Measurements from ENCODE around the gene MEIS1. TPM values are rescaled to one million over a fixed set of nuclear protein-coding genes. Genes with fewer than 3 reads are reported as not detected.

The MEIS1 gene
- total and polyA plus RNA-seq, 2 of the 8 experiments (the other 6 are each of a cell fraction or from before 2014, with no cell fraction given) = 0.17 to 1.2 TPM

DNA sequence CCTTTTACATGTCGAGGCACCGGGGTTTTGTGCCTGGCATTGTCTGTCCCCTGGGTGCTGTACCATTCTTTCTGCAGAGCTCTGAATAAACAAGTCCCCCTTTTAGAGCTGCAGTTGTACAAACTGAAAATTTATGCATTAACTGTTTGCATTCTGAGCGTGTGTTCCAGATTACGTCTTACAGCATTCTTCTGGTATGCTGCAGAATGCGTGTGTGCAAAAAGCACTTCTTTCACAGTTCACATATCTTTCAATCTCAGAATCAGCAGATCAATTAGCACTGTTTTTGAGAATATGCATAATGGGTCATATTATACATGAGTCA is 27.5 kb downstream of the MEIS1 start:
- H3K27ac ChIP-seq (ENCODE audit: low read depth, low read length) = no peak overlapping the region
- H4K8ac ChIP-seq (ENCODE audit: extremely low read depth, insufficient read depth, low read length) = no peak overlapping the region; the same call in 1 of the 2 replicates
- no peak overlapping the region for H2BK120ac ChIP-seq (replicated peaks; ENCODE audit: low read depth, low read length)
- no peaks in the 10 kb centered on the region for H4K20me1 ChIP-seq (replicated peaks in 1 of 2; ENCODE audit: control insufficient read depth in 1 of 2, insufficient read depth in 2 of 2, low read length in 2 of 2)
- no peak overlapping the region for H3K4ac ChIP-seq (replicated peaks; ENCODE audit: insufficient read length, low read depth, low read length)
- no peak overlapping the region for H4K5ac ChIP-seq (ENCODE audit: insufficient read length, low read depth, low read length)
- no peak overlapping the region for H3K4me3 ChIP-seq (ENCODE audit: extremely low read depth in 1 of 4, insufficient read depth in 2 of 4, low read depth in 3 of 4, low read length in 4 of 4)
- POLR2A ChIA-PET (ENCODE audit: partially characterized antibody) = no interaction called here
- no peak for FAIRE-seq
- H3K79me1 ChIP-seq (ENCODE audit: low read depth, low read length) = no peaks in the 10 kb centered on the region
- H2BK12ac ChIP-seq (ENCODE audit: low read depth, low read length) = no peak overlapping the region
- no peak overlapping the region for H2BK15ac ChIP-seq (ENCODE audit: low read length)
- H3K18ac ChIP-seq (ENCODE audit: extremely low read depth, low read length) = no peak overlapping the region
- no peak overlapping the region for H2BK5ac ChIP-seq (ENCODE audit: low read depth, low read length)
- H3K79me2 ChIP-seq (ENCODE audit: control insufficient read depth in 1 of 2, insufficient read depth in 2 of 2, low read length in 2 of 2) = no peaks in the 10 kb centered on the region
- H3K9me3 ChIP-seq (ENCODE audit: insufficient read depth in 2 of 2, low read depth in 1 of 2, low read length in 1 of 2) = no peaks in the 10 kb centered on the region
- no peaks in the 10 kb centered on the region; the same call in 1 of the 2 replicates for H3K23me2 ChIP-seq (ENCODE audit: low read depth, low read length)
- H3K56ac ChIP-seq (replicated peaks; ENCODE audit: insufficient read length, low read depth, low read length) = no peak overlapping the region
- no peak for DNase-seq (ENCODE audit: low read depth in 1 of 2, low spot score in 2 of 2)
- H3K4me2 ChIP-seq (ENCODE audit: insufficient read depth in 1 of 2, low read depth in 2 of 2, low read length in 2 of 2) = no peak overlapping the region
- WGBS, 2 experiments (ENCODE audit: extremely low coverage in 1 of 2, insufficient coverage in 1 of 2, insufficient read length in 1 of 2, insufficient replicate concordance in 2 of 2, low coverage in 1 of 2, low lambda C conversion rate in 2 of 2, missing lambda C conversion rate in 1 of 2) = 88% methylated on average over 5 of the region's 5 CpGs; no CpG with 5 or more reads in 1 of the 2 experiments
- no peak overlapping the region for H3K9ac ChIP-seq (replicated peaks in 1 of 4; ENCODE audit: extremely low read depth in 1 of 4, low read depth in 3 of 4, low read length in 3 of 4)
- TF ChIP-seq, protein P1, sequence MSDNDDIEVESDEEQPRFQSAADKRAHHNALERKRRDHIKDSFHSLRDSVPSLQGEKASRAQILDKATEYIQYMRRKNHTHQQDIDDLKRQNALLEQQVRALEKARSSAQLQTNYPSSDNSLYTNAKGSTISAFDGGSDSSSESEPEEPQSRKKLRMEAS (IDR thresholded peaks at IDR 0.05) = no peak
- TF ChIP-seq KDM4A (IDR thresholded peaks at IDR 0.05; ENCODE audit: low read depth, low read length, severe bottlenecking) (no peak), NANOG (IDR thresholded peaks at IDR 0.05; ENCODE audit: insufficient read depth, low read depth, low read length, poor library complexity, severe bottlenecking) (no peak), RFX5 (IDR thresholded peaks at IDR 0.05; ENCODE audit: borderline replicate concordance, low read depth, low read length) (no peak), CHD2 (IDR thresholded peaks at IDR 0.05; ENCODE audit: low read length) (no peak)
- H3K23ac ChIP-seq (ENCODE audit: insufficient read length) = no peak overlapping the region
- no peaks in the 10 kb centered on the region for H3K36me3 ChIP-seq (ENCODE audit: control insufficient read depth in 2 of 4, insufficient read depth in 4 of 4, low read length in 3 of 4)
- H2AK5ac ChIP-seq (ENCODE audit: low read depth, low read length) = no peak overlapping the region
- no peak overlapping the region for H3K14ac ChIP-seq (ENCODE audit: insufficient read length)
- no peak overlapping the region for H4K91ac ChIP-seq (replicated peaks; ENCODE audit: insufficient read length, low read length)
- H3K4me1 ChIP-seq (replicated peaks in 1 of 4; ENCODE audit: control insufficient read depth in 3 of 4, insufficient read depth in 4 of 4, low read length in 3 of 4) = no peaks in the 10 kb centered on the region
- H2AFZ ChIP-seq (ENCODE audit: low read length) = no peak overlapping the region
- no peaks in the 10 kb centered on the region for H3K27me3 ChIP-seq (replicated peaks in 1 of 4; ENCODE audit: control insufficient read depth in 3 of 4, extremely low read depth in 1 of 4, insufficient read depth in 3 of 4, low read length in 3 of 4)
- CTCF ChIA-PET (ENCODE audit: partially characterized antibody) = interaction anchor here (0.9 to 1.4 kb wide), 2 partner anchors 9 to 17 kb away, joined by 3 read pairs; no protein-coding TSS in a partner anchor
- no peak overlapping the region for H2BK20ac ChIP-seq (ENCODE audit: low read length)

Measured in H1 (cell line).